DMS79 (cell line): Measurements from ENCODE around the gene ANO2.

Experiments used
- DNase-seq: peaks from one replicate; lab custom pipeline; 2025; lab: John Stamatoyannopoulos, UW

The ANO2 gene

GRCh38 chr12:5777451-5777850, 167.6 kb downstream of the ANO2 start:
- no peak for DNase-seq

DNA sequence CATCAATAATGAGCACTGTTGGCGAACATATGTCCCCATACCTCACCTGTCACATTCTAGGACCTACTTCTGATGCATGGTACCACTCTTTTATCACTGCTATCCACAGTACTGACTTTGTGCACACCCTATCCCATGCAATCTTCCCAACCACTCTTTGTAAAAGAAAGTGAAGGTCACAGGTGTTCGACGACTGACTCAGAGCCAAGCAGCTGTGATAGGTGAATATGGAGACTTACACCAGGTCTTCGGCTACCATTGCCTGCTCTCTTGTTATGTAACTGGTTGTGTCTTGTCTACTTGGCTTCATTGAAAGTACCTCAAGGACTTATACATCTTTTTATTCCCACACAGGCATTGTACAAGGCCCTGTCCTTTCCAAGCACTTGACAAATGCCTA, 169.0 kb downstream of the ANO2 start:
- no peak for DNase-seq

DNA sequence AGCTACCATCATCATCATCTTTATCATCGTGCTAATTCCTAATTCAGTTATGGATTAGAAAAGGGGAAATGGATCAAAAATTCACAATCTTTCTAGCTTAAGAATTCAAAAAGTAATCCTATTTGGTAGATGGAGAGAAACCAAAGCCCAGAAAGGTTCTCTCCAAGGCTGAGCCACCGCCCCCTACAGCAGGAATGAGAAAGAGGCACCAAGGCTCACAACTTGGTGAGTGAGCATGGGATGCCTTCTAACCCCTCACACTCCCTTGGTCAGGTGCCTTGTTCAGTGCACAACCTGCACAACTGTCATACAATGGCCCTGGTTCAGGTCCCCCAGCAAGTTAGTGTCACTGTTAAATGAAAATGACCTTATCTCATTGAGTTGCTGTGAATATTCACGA, 171.5 kb downstream of the ANO2 start:
- no peak for DNase-seq

- DNase-seq: no peak
These were observed 173.3 kb downstream of the ANO2 start for GRCh38 chr12:5771756-5772155.

DNA sequence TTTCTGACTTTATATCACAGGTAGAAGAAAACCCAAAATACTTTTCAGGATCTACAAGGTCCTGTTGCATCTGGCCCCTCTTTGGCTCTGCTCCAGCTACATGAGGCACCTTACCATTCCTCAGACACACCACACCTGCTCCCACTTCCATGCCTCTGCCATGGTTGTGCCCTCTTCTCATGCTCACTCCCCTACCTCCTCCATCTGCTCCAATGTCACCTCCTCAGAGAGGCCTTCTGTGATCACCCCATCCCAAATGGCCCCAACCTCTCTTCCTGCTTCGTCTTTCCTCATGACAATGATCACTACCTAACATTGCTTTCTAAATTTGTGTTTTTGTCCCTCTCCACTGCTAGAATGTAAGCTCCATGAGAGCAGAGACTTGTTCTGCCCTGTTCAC, 174.3 kb downstream of the ANO2 start:
- no peak for DNase-seq

- DNase-seq: no peak
These were observed 176.4 kb downstream of the ANO2 start for GRCh38 chr12:5768581-5769196.

GRCh38 chr12:5768171-5768570, 176.9 kb downstream of the ANO2 start:
- DNase-seq: no peak

DNA sequence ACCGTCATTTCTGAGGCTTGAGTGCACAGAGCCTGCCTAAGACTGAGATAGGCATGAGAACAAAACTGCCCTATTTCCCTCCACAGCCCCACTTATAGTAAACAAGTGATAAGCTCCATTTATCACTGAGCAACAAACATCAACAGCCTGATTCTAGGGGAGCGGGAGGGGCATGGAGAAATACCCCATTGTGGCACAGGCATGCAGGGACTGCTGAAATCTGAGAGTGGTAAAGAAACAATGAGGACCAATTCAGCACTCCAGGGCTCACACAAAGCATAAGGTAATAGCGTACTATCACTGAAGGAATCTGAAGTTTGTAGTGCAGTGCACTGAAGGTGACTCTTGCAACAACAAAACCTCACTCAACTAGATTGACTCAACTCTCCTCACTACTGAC, 186.7 kb downstream of the ANO2 start:
- no peak for DNase-seq

GRCh38 chr12:5756338-5756842, 188.7 kb downstream of the ANO2 start:
- no peak for DNase-seq

DNA sequence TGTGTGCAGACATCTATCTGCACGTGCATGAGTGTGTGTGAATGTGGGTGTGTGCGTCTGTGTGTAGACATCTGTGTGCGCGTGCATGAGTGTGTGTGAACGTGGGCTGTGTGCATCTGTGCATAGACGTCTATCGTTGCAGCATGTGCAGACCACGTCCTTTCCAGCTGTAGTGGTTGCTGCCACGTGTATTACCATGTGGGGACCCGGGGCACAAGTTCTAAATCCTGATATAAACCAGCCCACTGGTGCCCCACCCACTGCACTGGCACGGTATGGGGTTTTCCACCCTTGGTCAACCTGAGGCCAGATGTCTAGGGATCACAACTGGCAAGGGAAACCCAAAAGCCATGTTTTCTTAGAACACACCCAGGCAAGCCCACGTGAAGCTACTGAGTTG, 197.0 kb downstream of the ANO2 start:
- no peak for DNase-seq

- DNase-seq: no peak
These were observed 198.1 kb downstream of the ANO2 start for GRCh38 chr12:5746917-5747316.

GRCh38 chr12:5746036-5746908, 198.8 kb downstream of the ANO2 start:
- no peak for DNase-seq

- DNase-seq: no peak
These were observed 199.7 kb downstream of the ANO2 start for GRCh38 chr12:5745251-5745888.

GRCh38 chr12:5742258-5742657, 202.8 kb downstream of the ANO2 start:
- DNase-seq: no peak

- no peak for DNase-seq
These were observed 205.1 kb downstream of the ANO2 start for GRCh38 chr12:5739917-5740316.

DNA sequence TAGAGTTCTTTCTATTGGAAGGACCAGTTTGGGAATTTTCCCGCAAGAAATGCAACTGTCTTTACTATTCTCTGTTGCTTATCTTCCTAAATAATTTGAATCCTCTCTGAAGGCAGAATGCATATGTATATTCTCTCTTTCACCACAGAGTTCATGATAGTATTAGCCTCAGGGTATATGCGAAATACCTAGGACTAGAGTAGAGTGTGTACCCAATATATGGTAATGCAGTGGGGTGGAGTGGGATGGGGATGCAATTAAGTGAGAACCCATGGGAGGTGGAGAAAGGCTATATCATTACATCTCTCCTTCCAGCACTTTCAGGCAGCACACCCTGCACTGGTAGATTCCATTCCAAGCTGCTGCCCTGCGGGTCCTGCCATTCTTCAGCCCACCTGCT, 207.3 kb downstream of the ANO2 start:
- DNase-seq: no peak

DNA sequence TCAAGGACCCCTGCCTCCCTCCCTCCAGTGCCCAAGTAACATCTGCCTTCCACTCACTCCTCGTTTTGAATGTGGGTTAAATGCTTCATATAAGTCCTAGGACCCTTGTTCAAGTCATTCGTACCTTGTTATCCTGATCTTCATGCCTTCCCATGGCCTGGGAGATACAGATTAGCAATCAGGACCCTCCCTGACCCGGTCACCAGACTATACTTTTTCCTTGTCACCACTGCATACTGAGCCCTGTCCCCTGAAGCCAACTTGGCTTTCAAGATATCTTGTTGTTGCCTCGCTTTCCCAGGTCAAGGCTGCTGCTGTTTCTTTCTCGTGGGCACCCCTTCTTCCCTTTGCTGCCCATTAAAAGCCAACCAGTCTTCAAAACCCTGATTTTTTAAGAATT, 208.5 kb downstream of the ANO2 start:
- DNase-seq: no peak

DNA sequence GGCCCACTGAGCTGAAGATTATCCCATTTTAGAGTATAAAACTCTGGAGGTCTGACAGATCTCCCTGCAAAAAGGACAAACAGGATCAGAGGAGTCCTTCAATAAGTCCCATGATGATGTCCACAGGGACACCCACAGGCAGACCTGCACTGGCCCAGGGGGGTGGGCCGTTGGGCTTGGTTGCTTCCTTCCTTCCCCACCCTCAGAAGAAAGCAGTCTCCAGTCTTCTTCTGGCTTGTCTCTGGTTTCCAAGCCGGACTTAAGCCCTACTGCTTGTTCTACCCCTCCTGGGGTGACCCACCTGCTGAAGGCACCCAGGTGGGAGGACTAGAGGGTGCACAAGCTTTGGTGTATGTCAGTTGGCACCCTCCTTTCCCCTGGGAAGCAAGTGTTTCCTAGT, 209.0 kb downstream of the ANO2 start:
- no peak for DNase-seq

GRCh38 chr12:5733916-5734315, 211.1 kb downstream of the ANO2 start:
- DNase-seq: no peak

DNA sequence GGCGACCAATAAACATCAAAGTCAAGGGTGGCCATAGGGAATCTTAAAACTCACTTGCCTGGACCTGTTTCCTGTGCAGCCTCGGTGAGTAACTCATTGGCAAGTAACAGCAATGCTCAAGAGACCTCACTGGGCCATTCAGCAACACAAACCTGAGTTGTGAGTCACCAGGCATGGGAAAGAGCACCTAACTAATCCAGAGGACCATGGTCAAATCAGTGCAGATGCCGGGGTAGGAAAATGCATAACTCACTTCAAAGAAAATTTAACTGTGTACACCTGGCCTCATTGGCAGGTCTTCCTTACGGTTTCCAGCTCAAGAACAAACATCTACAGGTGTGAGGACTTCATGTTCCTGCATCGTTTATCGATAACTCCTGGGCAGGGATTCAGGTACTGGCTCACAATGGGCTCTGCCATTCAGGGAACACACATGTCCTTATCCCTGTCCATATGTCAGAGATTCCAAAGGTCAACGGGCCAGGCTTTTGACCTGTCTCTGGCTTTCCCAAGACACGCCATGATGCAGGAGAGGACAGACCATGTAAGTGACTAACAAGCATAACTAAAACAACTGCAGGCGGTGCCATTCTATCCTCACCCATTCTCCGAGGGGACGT, 211.8 kb downstream of the ANO2 start:
- no peak for DNase-seq

DNA sequence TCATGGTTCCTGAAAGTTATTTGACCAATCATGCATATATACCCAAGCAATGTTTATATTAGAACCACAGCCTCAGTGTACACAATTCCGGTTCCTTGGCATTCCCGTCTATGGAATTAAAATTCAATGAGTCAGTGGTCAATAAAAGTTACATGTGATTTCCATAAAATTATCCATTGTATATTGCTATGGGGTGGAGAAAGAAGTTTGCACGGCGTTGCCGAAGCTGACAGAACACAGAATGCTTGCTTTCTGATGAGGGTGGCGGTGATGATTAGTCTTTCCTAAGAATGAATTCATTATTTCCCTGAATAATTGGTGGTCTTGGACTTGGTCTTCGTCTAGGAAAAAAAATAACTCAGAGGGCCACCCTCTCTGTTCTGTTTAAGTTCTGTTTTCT, 214.1 kb downstream of the ANO2 start:
- DNase-seq: no peak

DNA sequence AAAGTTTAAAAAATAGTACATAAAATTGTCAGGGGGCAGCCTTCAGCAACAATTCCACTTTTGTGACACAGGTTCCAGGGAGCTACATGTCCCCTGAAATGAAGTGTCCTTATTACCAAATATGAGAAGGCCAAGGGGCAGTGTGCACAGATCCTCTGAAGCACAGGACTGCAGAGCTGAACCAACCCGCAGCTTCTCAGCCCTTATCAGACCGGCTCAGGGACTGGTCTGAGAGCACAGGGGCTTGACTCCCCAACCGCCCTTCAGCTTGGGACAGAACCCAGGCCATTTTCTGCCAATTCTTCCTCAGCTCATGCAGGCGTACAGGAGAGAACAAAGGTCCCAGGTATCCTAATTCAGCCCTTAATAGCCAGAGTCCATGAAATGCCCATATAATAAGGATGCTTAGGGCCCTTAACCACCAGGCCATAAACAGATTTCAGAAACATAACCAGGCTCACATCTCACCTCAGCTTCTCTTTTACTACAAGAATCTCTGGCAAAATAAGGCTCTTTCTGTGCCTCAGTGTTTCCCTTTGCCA, 221.3 kb downstream of the ANO2 start:
- no peak for DNase-seq
